Measurements from ENCODE around the gene GALNT10. TPM values are rescaled to one million over a fixed set of nuclear protein-coding genes. Genes with fewer than 3 reads are reported as not detected.

Gene GALNT10
- polyA plus RNA-seq, 1 of the 3 experiments (the other 2 are of a cell fraction), result 56.3 TPM

GRCh38 chr5:154285661-154286408 lies 95.3 kb downstream of the GALNT10 start (continued):
- TF ChIP-seq REST (IDR thresholded peaks at IDR 0.05; ENCODE audit: low read depth, low read length) (peak; percentile 45; the same call in 1 of the 2 replicates), FOXM1 (IDR thresholded peaks at IDR 0.05; ENCODE audit: low read depth) (0 out of 2 replicates have a peak, but pooled peaks have one; percentile 31), SIN3A (IDR thresholded peaks at IDR 0.05; ENCODE audit: borderline replicate concordance, low read depth, low read length) (no peak), RXRA (IDR thresholded peaks at IDR 0.05; ENCODE audit: borderline replicate concordance, low read depth) (peak; percentile 62; the same call in 1 of the 2 replicates), TCF12 (IDR thresholded peaks at IDR 0.05) (peak; percentile 93), CTCF (IDR thresholded peaks at IDR 0.05) (no peak), FOSL2 (IDR thresholded peaks at IDR 0.05; ENCODE audit: borderline replicate concordance, low read depth) (peak; percentile 82), MXI1 (IDR thresholded peaks at IDR 0.05; ENCODE audit: low read depth, low read length) (no peak), POLR2AphosphoS5 (IDR thresholded peaks at IDR 0.05; ENCODE audit: low read depth, low read length) (peak; percentile 48; the same call in 1 of the 2 replicates), RFX5 (IDR thresholded peaks at IDR 0.05; ENCODE audit: low read length) (no peak), NRF1 (IDR thresholded peaks at IDR 0.05; ENCODE audit: low read depth, low read length) (no peak)

- peak overlapping the region; percentile 85 to 89 for H3K27ac ChIP-seq (ENCODE audit: low read depth in 2 of 2, low read length in 1 of 2)
- peaks cover 0 to 8% of the 10 kb centered on the region in 2 experiments for H3K36me3 ChIP-seq (replicated peaks in 1 of 2; ENCODE audit: control insufficient read depth in 1 of 2, insufficient read depth in 2 of 2, low read length in 1 of 2)
- POLR2A ChIA-PET, result no interaction called here
- H3K4me3 ChIP-seq (ENCODE audit: low read depth in 2 of 2, low read length in 1 of 2), result no peak overlapping the region
- H3K9ac ChIP-seq, result peak overlapping the region; percentile 40; the same call in 1 of the 2 replicates
- TF ChIP-seq TEAD4 (IDR thresholded peaks at IDR 0.05; ENCODE audit: borderline replicate concordance, insufficient read depth), result no peak
- TF ChIP-seq POLR2AphosphoS5 (IDR thresholded peaks at IDR 0.05; ENCODE audit: low read depth, low read length), result no peak
- TF ChIP-seq EP300 (IDR thresholded peaks at IDR 0.05; ENCODE audit: borderline replicate concordance in 1 of 2, low read depth in 1 of 2, low read length in 1 of 2), result no peak
- TF ChIP-seq SIN3A (IDR thresholded peaks at IDR 0.05; ENCODE audit: borderline replicate concordance, low read depth, low read length), result no peak
- no peak for TF ChIP-seq MXI1 (IDR thresholded peaks at IDR 0.05; ENCODE audit: low read depth, low read length)
- TF ChIP-seq CTCF (IDR thresholded peaks at IDR 0.05), result no peak
- no peak for TF ChIP-seq YY1 (IDR thresholded peaks at IDR 0.05; ENCODE audit: low read depth)
- no peak for TF ChIP-seq TAF1 (IDR thresholded peaks at IDR 0.05; ENCODE audit: borderline replicate concordance, low read depth, low read length)
- TF ChIP-seq USF1 (IDR thresholded peaks at IDR 0.05; ENCODE audit: borderline replicate concordance, low read depth), result no peak
- no peak for TF ChIP-seq FOSL2 (IDR thresholded peaks at IDR 0.05; ENCODE audit: borderline replicate concordance, low read depth)
- no peak for TF ChIP-seq TCF12 (IDR thresholded peaks at IDR 0.05)
- TF ChIP-seq FOXJ3 (CRISPR knock-in tag; IDR thresholded peaks at IDR 0.05), result no peak
- TF ChIP-seq GABPA (IDR thresholded peaks at IDR 0.05; ENCODE audit: low read depth), result no peak
- no peak for TF ChIP-seq NRF1 (IDR thresholded peaks at IDR 0.05; ENCODE audit: low read depth, low read length)
- TF ChIP-seq RAD21 (IDR thresholded peaks at IDR 0.05; ENCODE audit: low read length), result no peak
- no peak overlapping the region for H2AFZ ChIP-seq (ENCODE audit: low read depth)
- no peak for DNase-seq
- H3K4me2 ChIP-seq, result peak overlapping the region; percentile 68
- H3K79me2 ChIP-seq (ENCODE audit: insufficient read depth), result peaks cover 80% of the 10 kb centered on the region
- WGBS (ENCODE audit: low lambda C conversion rate), result 63% methylated on average over 3 of the region's 3 CpGs
- H3K9me3 ChIP-seq, result no peaks in the 10 kb centered on the region
- peaks cover 11 to 36% of the 10 kb centered on the region in 2 experiments for H3K4me1 ChIP-seq (ENCODE audit: control insufficient read depth in 1 of 2, insufficient read depth in 2 of 2, low read depth in 1 of 2, low read length in 1 of 2)
- no peaks in the 10 kb centered on the region for H4K20me1 ChIP-seq (ENCODE audit: insufficient read depth)
- peaks cover 49% of the 10 kb centered on the region for H3F3A ChIP-seq (replicated peaks; ENCODE audit: insufficient read depth)
- no peaks in the 10 kb centered on the region for H3K27me3 ChIP-seq (ENCODE audit: insufficient read depth)
- CTCF ChIA-PET, result interaction anchor here (0.6 kb wide), 1 partner anchor 14 kb away, joined by 3 read pairs; no protein-coding TSS in a partner anchor
- no peaks in the 10 kb centered on the region for H3K9me2 ChIP-seq
Measured at GRCh38 chr5:154286557-154286956, 96.0 kb downstream of the GALNT10 start.
